ENCODE data around the gene NTS. TPM values are rescaled to one million over a fixed set of nuclear protein-coding genes. Genes with fewer than 3 reads are reported as not detected.

The NTS gene
- total RNA-seq, 1 donor from 2014 or later: not detected

DNA sequence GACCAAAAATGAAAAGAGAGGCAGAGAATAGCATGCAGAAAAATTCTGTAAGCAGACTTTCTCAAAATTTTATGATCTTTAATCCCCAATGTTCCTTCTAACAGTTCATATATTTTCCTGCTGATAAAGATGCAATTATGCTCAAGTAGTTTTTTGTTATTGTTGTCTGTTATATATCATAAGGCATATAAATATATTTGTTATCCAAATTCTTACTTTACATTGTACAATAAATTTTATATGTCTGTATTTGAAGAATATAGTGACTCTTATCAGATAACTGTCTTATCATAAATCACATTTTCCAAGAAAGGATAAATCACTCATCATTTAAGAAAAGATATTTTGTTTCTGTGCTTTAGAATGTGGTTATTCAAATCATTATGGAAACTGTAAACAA, 40.5 kb upstream of the NTS start:
- no peak for DNase-seq (ENCODE audit: low spot score)
- Mint-ChIP-seq H3K36me3 (ENCODE audit: low read depth) (no peaks in the 10 kb centered on the region), H3K4me1 (ENCODE audit: low read depth) (peaks cover 25% of the 10 kb centered on the region), H3K27ac (ENCODE audit: unreplicated experiment) (no peak overlapping the region), H3K27me3 (ENCODE audit: low read depth) (peaks cover 2% of the 10 kb centered on the region), H3K9me3 (ENCODE audit: low read depth) (peaks cover 3% of the 10 kb centered on the region), H3K4me3 (ENCODE audit: unreplicated experiment) (no peak overlapping the region)
- no peak for TF ChIP-seq CTCF (IDR thresholded peaks at IDR 0.05)

DNA sequence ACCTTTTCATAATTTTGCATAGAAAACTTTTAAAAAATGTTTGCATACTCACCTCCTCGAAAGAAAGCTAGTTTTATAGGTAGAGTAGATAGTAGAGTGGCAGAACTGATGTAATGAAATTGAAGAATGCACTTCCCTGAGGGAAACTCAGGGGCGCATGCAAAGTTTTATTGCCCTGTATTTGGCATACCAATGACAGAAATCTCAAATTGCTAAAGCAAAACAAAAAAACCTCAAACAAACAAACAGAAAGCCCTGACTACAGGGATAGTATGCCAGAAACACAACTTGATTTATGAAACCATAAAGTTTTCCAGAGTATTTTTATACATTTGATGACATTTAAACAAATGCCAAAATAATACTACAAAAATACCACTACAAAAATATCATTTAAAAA, 39.7 kb upstream of the NTS start:
- H3K4me3 Mint-ChIP-seq (ENCODE audit: unreplicated experiment): no peak overlapping the region
- no peak for TF ChIP-seq CTCF (IDR thresholded peaks at IDR 0.05)
- H3K36me3 Mint-ChIP-seq (ENCODE audit: low read depth): no peaks in the 10 kb centered on the region
- no peak for DNase-seq (ENCODE audit: low spot score)
- peaks cover 2% of the 10 kb centered on the region for H3K27me3 Mint-ChIP-seq (ENCODE audit: low read depth)
- peaks cover 24% of the 10 kb centered on the region for H3K4me1 Mint-ChIP-seq (ENCODE audit: low read depth)
- peaks cover 3% of the 10 kb centered on the region for H3K9me3 Mint-ChIP-seq (ENCODE audit: low read depth)
- no peak overlapping the region for H3K27ac Mint-ChIP-seq (ENCODE audit: unreplicated experiment)

DNA sequence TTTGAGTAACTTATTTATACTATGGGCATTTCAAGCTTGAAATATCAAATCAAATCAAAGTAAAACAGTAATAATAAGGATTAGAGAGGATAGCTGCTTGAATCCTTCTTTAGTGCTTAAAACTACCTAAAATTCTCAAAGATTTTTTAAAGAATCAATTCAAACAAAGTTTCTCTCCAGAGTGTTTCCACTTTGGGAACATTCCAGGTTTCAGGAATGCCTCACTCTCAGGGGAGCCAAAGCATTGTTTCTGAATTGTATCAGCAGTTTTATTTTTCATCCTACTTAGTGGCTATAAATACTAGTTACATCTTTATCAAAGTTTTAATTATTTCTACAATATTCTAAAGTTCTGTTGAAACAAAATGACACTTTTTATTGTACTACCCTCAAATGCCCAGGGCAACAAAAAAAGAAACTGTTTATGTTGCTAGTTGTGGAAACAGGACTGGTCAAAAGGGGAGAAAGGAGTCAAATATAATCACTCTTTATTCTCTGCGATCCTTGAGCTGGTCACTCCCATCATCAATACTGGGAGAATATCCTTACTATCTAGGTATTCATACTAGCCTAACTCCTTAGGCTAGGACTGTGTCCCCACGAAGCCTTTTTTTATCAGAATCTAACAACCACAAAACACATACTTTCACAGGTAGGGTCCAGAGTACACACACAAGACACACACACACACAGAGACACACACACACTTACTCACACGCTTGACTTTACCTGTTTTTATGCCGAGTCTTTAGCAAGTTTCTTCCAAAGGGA, 38.5 kb upstream of the NTS start:
- no peak for DNase-seq (ENCODE audit: low spot score)
- peak overlapping the region; percentile 63 for H3K4me3 Mint-ChIP-seq (ENCODE audit: unreplicated experiment)
- no peak for TF ChIP-seq CTCF (IDR thresholded peaks at IDR 0.05)
- H3K36me3 Mint-ChIP-seq (ENCODE audit: low read depth): no peaks in the 10 kb centered on the region
- H3K9me3 Mint-ChIP-seq (ENCODE audit: low read depth): no peaks in the 10 kb centered on the region
- H3K27ac Mint-ChIP-seq (ENCODE audit: unreplicated experiment): peak overlapping the region; percentile 32
- H3K27me3 Mint-ChIP-seq (ENCODE audit: low read depth): peaks cover 6% of the 10 kb centered on the region
- H3K4me1 Mint-ChIP-seq (ENCODE audit: low read depth): peaks cover 21% of the 10 kb centered on the region

GRCh38 chr12:85836197-85837090, 37.7 kb upstream of the NTS start, which contains the start of gene RASSF9:
Gene RASSF9 (minus strand): TSS chr12:85836409. CDS start chr12:85836201, 208 bp downstream.
- Mint-ChIP-seq H3K27ac (ENCODE audit: unreplicated experiment) (peak within 1 kb of the TSS; percentile 32), H3K36me3 (ENCODE audit: low read depth) (no peaks in the 10 kb centered on the region), H3K9me3 (ENCODE audit: low read depth) (no peaks in the 10 kb centered on the region), H3K27me3 (ENCODE audit: low read depth) (peaks cover 6% of the 10 kb centered on the region), H3K4me3 (ENCODE audit: unreplicated experiment) (peak within 1 kb of the TSS; percentile 63), H3K4me1 (ENCODE audit: low read depth) (peaks cover 21% of the 10 kb centered on the region)
- no peak for TF ChIP-seq CTCF (IDR thresholded peaks at IDR 0.05)
- no peak for DNase-seq (ENCODE audit: low spot score)

DNA sequence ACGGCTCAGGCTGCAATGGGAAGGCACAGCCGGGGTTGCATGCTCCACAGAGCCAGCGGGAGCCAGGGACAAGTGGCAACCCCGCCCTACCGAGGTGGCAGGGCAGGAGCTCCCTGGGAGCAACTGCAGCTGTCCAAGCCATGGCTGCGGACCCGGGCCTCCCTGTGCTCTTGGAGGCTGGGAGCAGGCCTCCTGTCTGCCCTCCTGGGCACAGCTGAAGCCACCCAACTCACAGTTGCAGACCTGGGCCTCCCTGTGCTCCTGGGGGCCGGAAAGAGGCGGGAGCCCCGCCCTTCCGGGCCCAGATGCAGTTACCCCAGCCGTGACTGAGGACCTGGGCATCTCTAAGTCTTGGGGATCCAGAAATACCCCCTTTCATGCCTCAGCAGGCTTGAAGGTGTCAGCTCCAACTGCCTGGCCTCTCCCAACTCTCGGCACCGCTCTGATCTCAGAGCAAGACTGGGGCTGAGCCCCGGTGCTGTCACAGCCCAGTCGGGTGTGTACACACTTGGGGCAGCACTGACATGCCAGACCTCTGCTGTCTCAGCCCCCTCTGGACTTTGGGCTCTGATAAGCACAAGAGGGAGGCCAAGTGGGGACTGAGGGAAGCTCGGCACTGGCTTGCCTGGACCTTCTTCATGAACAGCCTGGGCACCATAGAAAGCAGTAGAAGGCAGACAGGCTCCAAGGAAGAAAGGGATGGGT, 30.3 kb upstream of the NTS start:
- Mint-ChIP-seq H3K4me3 (ENCODE audit: unreplicated experiment) (no peak overlapping the region), H3K27me3 (ENCODE audit: low read depth) (peaks cover 14% of the 10 kb centered on the region), H3K27ac (ENCODE audit: unreplicated experiment) (no peak overlapping the region)

More for the DNA sequence above, 30.3 kb upstream of the NTS start:
- no peaks in the 10 kb centered on the region for H3K4me1 Mint-ChIP-seq (ENCODE audit: low read depth)
- H3K9me3 Mint-ChIP-seq (ENCODE audit: low read depth): no peaks in the 10 kb centered on the region
- no peak for TF ChIP-seq CTCF (IDR thresholded peaks at IDR 0.05)
- no peak for DNase-seq (ENCODE audit: low spot score)
- no peaks in the 10 kb centered on the region for H3K36me3 Mint-ChIP-seq (ENCODE audit: low read depth)
